CD4-positive, alpha-beta T cell (primary cell): ENCODE measurements around the gene GPC6. TPM values are rescaled to one million over a fixed set of nuclear protein-coding genes. Genes with fewer than 3 reads are reported as not detected.

Experiments used
- ATAC-seq: fragments of 200-7000 bp; cut with Tn5 transposase; one replicate; pipeline ENCODE4 v1.10.0; 2022; ENCODE audit warnings: mild to moderate bottlenecking; ENCODE audit not compliant: poor library complexity
- CTCF ChIA-PET: fragments of 350-600 bp; sonication (Branson Sonifier 250); formaldehyde crosslinking; loops from one replicate; lab custom pipeline; 2021; ENCODE audit warnings: antibody characterized with exemption, inconsistent platforms; lab: Charles Lee
- POLR2A ChIA-PET: fragments of 350-600 bp; sonication (Branson Sonifier 250); formaldehyde crosslinking; loops from one replicate; lab custom pipeline; 2021; ENCODE audit warnings: antibody characterized with exemption, inconsistent platforms; lab: Charles Lee
- DNase-seq, 14 experiments: peaks; one replicate each; pipeline ENCODE4 v3.0.0-alpha.2; 2013 to 2020; ENCODE audit warnings: mixed read lengths in 2 of 14
- H3K27ac ChIP-seq, 2 donors: one replicate each; pipeline versions ENCODE4 v1.5.1 to v1.7.0; 2013; ENCODE audit warnings: low read length in 2 of 2, low read depth in 1 of 2, mild to moderate bottlenecking in 1 of 2
- H3K27me3 ChIP-seq, 2 experiments: 1 replicate in 1 of 2; 2 replicates in 1 of 2; pipeline versions ENCODE4 v1.6.1 to v1.7.0; 2013; ENCODE audit warnings: low read length in 2 of 2, control low read depth in 1 of 2, mild to moderate bottlenecking in 1 of 2, moderate library complexity in 1 of 2; ENCODE audit not compliant: insufficient read depth in 2 of 2, control insufficient read depth in 1 of 2
- H3K36me3 ChIP-seq: one replicate; pipeline ENCODE4 v1.6.1; 2013; ENCODE audit warnings: low read length, control low read depth; ENCODE audit not compliant: insufficient read depth
- H3K4me1 ChIP-seq: one replicate; pipeline ENCODE4 v1.6.1; 2013; ENCODE audit warnings: low read length, control low read depth; ENCODE audit not compliant: insufficient read depth
- H3K4me3 ChIP-seq: one replicate; pipeline ENCODE4 v1.5.1; 2013; ENCODE audit warnings: mild to moderate bottlenecking, low read length, moderate library complexity
- H3K9me3 ChIP-seq, 2 experiments: 1 replicate in 1 of 2; 2 replicates in 1 of 2; pipeline versions ENCODE4 v1.6.1 to v1.7.0; 2013; ENCODE audit warnings: low read length in 2 of 2, mild to moderate bottlenecking in 2 of 2, control low read depth in 1 of 2, moderate library complexity in 1 of 2; ENCODE audit not compliant: control insufficient read depth in 1 of 2, insufficient read depth in 1 of 2
- H3K27ac Mint-ChIP-seq: one replicate; pipeline ENCODE4 v1.8.0; 2020; ENCODE audit warnings: mixed read lengths
- H3K27me3 Mint-ChIP-seq: one replicate; pipeline ENCODE4 v1.8.0; 2021; ENCODE audit warnings: mixed read lengths
- H3K36me3 Mint-ChIP-seq: one replicate; pipeline ENCODE4 v1.8.0; 2021; ENCODE audit warnings: low read depth, mixed read lengths
- H3K4me1 Mint-ChIP-seq: one replicate; pipeline ENCODE4 v1.8.0; 2021; ENCODE audit warnings: low read depth, mixed read lengths
- H3K4me3 Mint-ChIP-seq: one replicate; pipeline ENCODE4 v1.8.0; 2020; ENCODE audit warnings: mild to moderate bottlenecking, mixed read lengths
- H3K9me3 Mint-ChIP-seq: one replicate; pipeline ENCODE4 v1.8.0; 2020; ENCODE audit warnings: mixed read lengths
- CTCF ChIP-seq: fragments of 200-600 bp; IDR thresholded peaks from one replicate; pipeline ENCODE4 v1.8.0; 2022; ENCODE audit warnings: antibody characterized with exemption, mild to moderate bottlenecking
- intact Hi-C, 2 experiments: fragments of 100-400 bp; cut with DNase I in 1 of 2; cut with micrococcal nuclease in 1 of 2; formaldehyde crosslinking; loops; one replicate each; pipeline versions ENCODE4 v1.15.1 to v1.9.0; 2023 to 2025; cut with DNase I, micrococcal nuclease
- total RNA-seq, 174 experiments: library from RNA in 2 of 174; stranded (reverse) in 2 of 174; gene quantifications; one replicate each; pipeline ENCODE4 v1.2.3 and lab custom pipeline; 2021 to 2026

GPC6 gene
- total RNA-seq, 2 experiments from 2014 or later: not detected

GRCh38 chr13:94028234-94028633, 801.6 kb downstream of the GPC6 start:
- H3K4me3 ChIP-seq: no peak overlapping the region
- H3K27ac ChIP-seq: no peak overlapping the region
- no peaks in the 10 kb centered on the region for H3K9me3 ChIP-seq
- ChIA-PET POLR2A (no interaction called here), CTCF (no interaction called here)
- Mint-ChIP-seq H3K4me3 (no peak overlapping the region), H3K9me3 (no peaks in the 10 kb centered on the region), H3K27ac (no peak overlapping the region), H3K36me3 (no peaks in the 10 kb centered on the region), H3K27me3 (peaks cover 5% of the 10 kb centered on the region), H3K4me1 (no peaks in the 10 kb centered on the region)
- H3K4me1 ChIP-seq: no peaks in the 10 kb centered on the region
- DNase-seq: no peak
- no peak for TF ChIP-seq CTCF
- peaks cover 0 to 3% of the 10 kb centered on the region in 2 experiments for H3K27me3 ChIP-seq
- no peaks in the 10 kb centered on the region for H3K36me3 ChIP-seq
- no peak for ATAC-seq
- intact Hi-C loops: no loop called here

- H3K9me3 Mint-ChIP-seq: no peaks in the 10 kb centered on the region
- H3K27ac Mint-ChIP-seq: no peak overlapping the region
- H3K36me3 Mint-ChIP-seq: no peaks in the 10 kb centered on the region
- Histone ChIP-seq H3K4me3 (no peak overlapping the region), H3K9me3 (no peaks in the 10 kb centered on the region), H3K4me1 (no peaks in the 10 kb centered on the region), H3K27ac (no peak overlapping the region), H3K36me3 (no peaks in the 10 kb centered on the region), H3K27me3 (peaks cover 0 to 3% of the 10 kb centered on the region in 2 experiments)
- no peak for TF ChIP-seq CTCF
- POLR2A ChIA-PET: no interaction called here
- CTCF ChIA-PET: no interaction called here
- peaks cover 5% of the 10 kb centered on the region for H3K27me3 Mint-ChIP-seq
- ATAC-seq (no peak), DNase-seq (no peak)
- H3K4me3 Mint-ChIP-seq: no peak overlapping the region
- H3K4me1 Mint-ChIP-seq: no peaks in the 10 kb centered on the region
- intact Hi-C loops: no loop called here
Measured at GRCh38 chr13:94028650-94029049, 802.0 kb downstream of the GPC6 start.

- no peak overlapping the region for H3K27ac Mint-ChIP-seq
- Histone ChIP-seq H3K27me3 (peaks cover 0 to 3% of the 10 kb centered on the region in 2 experiments), H3K36me3 (no peaks in the 10 kb centered on the region), H3K4me3 (no peak overlapping the region), H3K27ac (no peak overlapping the region), H3K4me1 (no peaks in the 10 kb centered on the region), H3K9me3 (no peaks in the 10 kb centered on the region)
- no peaks in the 10 kb centered on the region for H3K36me3 Mint-ChIP-seq
- intact Hi-C loops: no loop called here
- no peaks in the 10 kb centered on the region for H3K9me3 Mint-ChIP-seq
- H3K27me3 Mint-ChIP-seq: peaks cover 10% of the 10 kb centered on the region
- POLR2A ChIA-PET: no interaction called here
- no peak for TF ChIP-seq CTCF
- H3K4me1 Mint-ChIP-seq: no peaks in the 10 kb centered on the region
- ATAC-seq: no peak
- CTCF ChIA-PET: no interaction called here
- no peak overlapping the region for H3K4me3 Mint-ChIP-seq
- DNase-seq: no peak
Measured at GRCh38 chr13:94030415-94031119, 804.0 kb downstream of the GPC6 start.
